Activated effector memory CD4-positive, alpha-beta T cell treated with Interleukin-2 at 50 U/mL for 16 hours (primary cell): ENCODE data around the gene SERGEF.

Experiments
- DNase-seq: peaks from one replicate; pipeline ENCODE4 v3.0.0-alpha.2; 2020

SERGEF gene

GRCh38 chr11:17744151-17744940 lies 268.5 kb downstream of the SERGEF start:
- no peak for DNase-seq

GRCh38 chr11:17743808-17744119 lies 269.1 kb downstream of the SERGEF start:
- DNase-seq = no peak

GRCh38 chr11:17743026-17743807 lies 269.6 kb downstream of the SERGEF start:
- DNase-seq = no peak

- no peak for DNase-seq
Observed at GRCh38 chr11:17742019-17742418, 270.8 kb downstream of the SERGEF start.

GRCh38 chr11:17741487-17741886 lies 271.4 kb downstream of the SERGEF start:
- no peak for DNase-seq

- no peak for DNase-seq
Observed at GRCh38 chr11:17740649-17741235, 272.1 kb downstream of the SERGEF start.

GRCh38 chr11:17739945-17740338 lies 272.9 kb downstream of the SERGEF start:
- DNase-seq = no peak

GRCh38 chr11:17738151-17738973 lies 274.5 kb downstream of the SERGEF start:
- DNase-seq = no peak
